HG03064 (cell line): ENCODE measurements around the gene ELMO3.

ENCODE experiments used
- ATAC-seq: cut with Tn5 transposase; IDR thresholded peaks from one replicate; pipeline ENCODE4 v1.9.1; 2021; ENCODE audit warnings: low read depth; ENCODE audit not compliant: unreplicated experiment

ELMO3 gene

GRCh38 chr16:67195676-67196075 is 3.3 kb upstream of the ELMO3 start:
- ATAC-seq, result no peak

- ATAC-seq, result no peak
Observed at GRCh38 chr16:67196881-67197280, 2.0 kb upstream of the ELMO3 start.

GRCh38 chr16:67197704-67198103 is 1.2 kb upstream of the ELMO3 start:
- no peak for ATAC-seq

- ATAC-seq, result no peak
Observed at GRCh38 chr16:67198238-67198734, 645 bp upstream of the ELMO3 start.

- no peak for ATAC-seq
Observed at GRCh38 chr16:67199808-67200198, 872 bp downstream of the ELMO3 start.

GRCh38 chr16:67200491-67200890 is 1.6 kb downstream of the ELMO3 start:
- no peak for ATAC-seq

GRCh38 chr16:67201411-67202345 is 2.7 kb downstream of the ELMO3 start:
- no peak for ATAC-seq

- no peak for ATAC-seq
Observed at GRCh38 chr16:67202426-67202825, 3.5 kb downstream of the ELMO3 start.

- no peak for ATAC-seq
Observed at GRCh38 chr16:67202956-67203493, 4.1 kb downstream of the ELMO3 start.

GRCh38 chr16:67204076-67204475 is 5.1 kb downstream of the ELMO3 start:
- ATAC-seq, result no peak

- no peak for ATAC-seq
Observed at GRCh38 chr16:67206129-67206837, 7.4 kb downstream of the ELMO3 start.

GRCh38 chr16:67206838-67207248 is 7.9 kb downstream of the ELMO3 start:
- ATAC-seq, result no peak

GRCh38 chr16:67207249-67208091 is 8.5 kb downstream of the ELMO3 start:
- ATAC-seq, result no peak

GRCh38 chr16:67208154-67208896 is 9.4 kb downstream of the ELMO3 start:
- ATAC-seq, result no peak

- ATAC-seq, result no peak
Observed at GRCh38 chr16:67209565-67209964, 10.6 kb downstream of the ELMO3 start.

- ATAC-seq, result no peak
Observed at GRCh38 chr16:67210069-67210937, 11.4 kb downstream of the ELMO3 start.

- ATAC-seq, result no peak
Observed at GRCh38 chr16:67211674-67212073, 12.7 kb downstream of the ELMO3 start.

- no peak for ATAC-seq
Observed at GRCh38 chr16:67212766-67213165, 13.8 kb downstream of the ELMO3 start.
